ENCODE data around the gene OXER1.
"Not testable (repeated sequence)": the region's sequence is repeated elsewhere in the genome, so short reads cannot be mapped to it uniquely, and the experiment has no call there.

Gene OXER1

DNA sequence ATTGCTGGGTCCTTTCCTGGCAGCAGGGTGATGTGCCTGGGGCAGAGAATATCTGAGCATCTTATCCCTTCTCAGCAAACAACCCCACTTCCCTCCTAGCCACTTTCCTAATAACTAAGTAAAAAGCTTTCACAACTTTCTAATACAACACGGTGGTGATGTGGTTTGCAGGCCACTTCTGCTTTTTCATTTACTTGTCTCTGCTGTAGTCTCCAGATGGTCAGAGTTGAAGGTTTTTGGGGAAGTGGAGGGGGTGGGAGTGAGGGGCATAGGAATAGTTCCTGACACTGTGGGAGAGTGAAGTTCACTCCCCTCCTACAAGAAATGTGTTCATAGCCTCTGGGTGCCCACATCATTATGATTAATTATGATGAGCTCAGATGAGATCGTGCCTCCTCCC is 11.6 kb downstream of the OXER1 start:
- no peak for DNase-seq (ENCODE audit: low spot score)

DNA sequence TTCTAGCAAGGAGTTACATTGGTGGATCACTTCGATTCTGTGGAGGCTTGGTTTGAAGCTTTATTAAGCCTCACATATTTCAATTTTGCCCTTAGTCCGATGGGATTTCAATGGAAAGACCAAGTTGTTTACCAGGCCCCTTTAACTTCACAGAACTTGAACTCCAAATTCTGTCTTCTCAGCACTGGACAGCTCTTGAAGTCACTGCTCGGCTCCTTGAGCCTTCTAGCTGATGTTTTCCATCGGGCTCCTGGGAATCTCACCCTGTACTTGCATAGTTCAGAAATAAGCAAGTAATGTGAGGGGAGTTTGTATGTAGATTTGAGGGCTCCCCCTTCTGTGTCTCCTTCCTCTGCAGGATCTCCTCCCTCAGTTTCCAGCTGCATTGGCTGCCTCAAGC is 15.1 kb downstream of the OXER1 start:
- no peak for DNase-seq (ENCODE audit: low spot score)

GRCh38 chr2:42747422-42747821 is 16.5 kb downstream of the OXER1 start:
- DNase-seq (ENCODE audit: low spot score): no peak

GRCh38 chr2:42744545-42745082 is 19.3 kb downstream of the OXER1 start:
- DNase-seq (ENCODE audit: low spot score): no peak

- DNase-seq (ENCODE audit: low spot score): no peak
Measured at GRCh38 chr2:42743659-42743990, 20.3 kb downstream of the OXER1 start.

- no peak for DNase-seq (ENCODE audit: low spot score)
Measured at GRCh38 chr2:42742740-42743658, 20.9 kb downstream of the OXER1 start.

DNA sequence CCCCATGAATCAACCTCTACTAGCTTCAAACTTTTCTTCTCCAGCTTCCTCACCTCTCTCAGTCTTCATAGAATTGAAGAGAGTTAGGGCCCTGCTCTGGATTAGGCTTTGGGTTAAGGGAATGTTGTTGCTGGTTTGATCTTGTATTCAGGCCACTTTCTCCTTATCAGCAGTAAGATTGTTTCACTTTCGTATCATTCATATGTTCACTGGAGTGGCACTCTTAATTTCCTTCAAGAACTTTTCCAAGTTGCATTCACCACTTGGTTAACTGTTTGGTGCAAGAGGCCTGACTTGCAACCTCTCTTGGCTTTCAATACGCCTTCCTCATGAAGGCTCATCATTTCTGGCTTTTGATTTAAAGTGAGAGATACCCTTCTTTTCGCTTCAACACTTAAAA is 22.8 kb downstream of the OXER1 start:
- no peak for DNase-seq (ENCODE audit: low spot score)

GRCh38 chr2:42736598-42737322 is 27.2 kb downstream of the OXER1 start:
- DNase-seq (ENCODE audit: low spot score): no peak

- DNase-seq (ENCODE audit: low spot score): no peak
Measured at GRCh38 chr2:42733852-42734251, 30.1 kb downstream of the OXER1 start.

DNA sequence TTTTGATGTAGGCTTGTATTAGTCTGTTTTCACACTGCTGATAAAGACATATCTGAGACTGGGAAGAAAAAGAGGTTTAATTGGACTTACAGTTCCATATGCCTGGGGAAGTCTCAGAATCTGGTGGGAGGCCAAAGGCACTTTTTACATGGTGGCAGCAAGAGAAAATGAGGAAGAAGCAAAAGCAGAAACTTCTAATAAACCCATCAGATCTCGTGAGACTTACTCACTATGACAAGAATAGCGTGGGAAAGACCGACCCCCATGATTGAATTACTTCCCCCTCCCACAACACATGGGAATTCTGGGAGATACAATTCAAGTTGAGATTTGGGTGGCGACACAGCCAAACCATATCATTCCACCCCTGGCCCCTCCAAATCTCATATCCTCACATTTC is 32.6 kb downstream of the OXER1 start:
- DNase-seq (ENCODE audit: low spot score): not testable (repeated sequence)

- DNase-seq (ENCODE audit: low spot score): no peak
Measured at GRCh38 chr2:42726680-42727079, 37.3 kb downstream of the OXER1 start.

DNA sequence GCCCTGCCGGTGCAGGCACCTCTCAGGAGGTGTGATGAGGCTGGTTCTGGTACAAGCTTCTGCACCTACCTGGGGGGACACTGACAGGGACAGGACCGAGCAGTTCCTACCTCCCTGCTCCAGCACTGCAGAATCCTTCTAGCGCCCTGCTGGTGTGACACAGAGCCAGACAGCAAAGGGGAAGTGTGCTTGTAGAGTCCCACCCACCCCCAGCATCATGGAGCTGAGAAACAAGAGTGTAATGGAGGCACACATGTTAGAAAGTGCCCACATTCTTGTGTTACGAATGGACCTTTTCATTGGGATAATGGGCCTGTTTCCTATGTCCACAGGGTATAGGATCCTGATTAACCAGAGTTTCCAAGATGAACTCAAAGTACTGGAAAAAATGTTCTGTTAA is 38.3 kb downstream of the OXER1 start:
- DNase-seq (ENCODE audit: low spot score): no peak

DNA sequence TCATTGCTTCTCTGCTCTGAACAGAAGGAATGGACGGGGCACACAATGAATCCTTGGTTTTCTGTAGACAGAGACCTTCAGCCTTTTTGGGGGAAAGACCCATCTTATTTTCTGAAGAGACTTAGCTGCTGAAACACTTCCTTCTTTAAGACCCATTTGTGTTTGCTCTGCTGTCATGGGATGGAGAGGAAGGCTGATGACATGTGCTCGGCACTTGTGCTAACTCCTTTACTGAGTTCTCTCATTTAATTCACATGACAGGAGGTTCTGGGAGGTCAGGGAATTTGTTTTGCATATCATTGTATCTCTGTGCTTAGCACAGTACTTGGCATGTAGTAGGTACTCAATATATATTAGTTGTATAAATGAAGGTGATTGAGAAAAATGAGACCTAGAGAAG is 39.0 kb downstream of the OXER1 start:
- no peak for DNase-seq (ENCODE audit: low spot score)

- DNase-seq (ENCODE audit: low spot score): no peak
Measured at GRCh38 chr2:42723465-42723864, 40.5 kb downstream of the OXER1 start.

DNA sequence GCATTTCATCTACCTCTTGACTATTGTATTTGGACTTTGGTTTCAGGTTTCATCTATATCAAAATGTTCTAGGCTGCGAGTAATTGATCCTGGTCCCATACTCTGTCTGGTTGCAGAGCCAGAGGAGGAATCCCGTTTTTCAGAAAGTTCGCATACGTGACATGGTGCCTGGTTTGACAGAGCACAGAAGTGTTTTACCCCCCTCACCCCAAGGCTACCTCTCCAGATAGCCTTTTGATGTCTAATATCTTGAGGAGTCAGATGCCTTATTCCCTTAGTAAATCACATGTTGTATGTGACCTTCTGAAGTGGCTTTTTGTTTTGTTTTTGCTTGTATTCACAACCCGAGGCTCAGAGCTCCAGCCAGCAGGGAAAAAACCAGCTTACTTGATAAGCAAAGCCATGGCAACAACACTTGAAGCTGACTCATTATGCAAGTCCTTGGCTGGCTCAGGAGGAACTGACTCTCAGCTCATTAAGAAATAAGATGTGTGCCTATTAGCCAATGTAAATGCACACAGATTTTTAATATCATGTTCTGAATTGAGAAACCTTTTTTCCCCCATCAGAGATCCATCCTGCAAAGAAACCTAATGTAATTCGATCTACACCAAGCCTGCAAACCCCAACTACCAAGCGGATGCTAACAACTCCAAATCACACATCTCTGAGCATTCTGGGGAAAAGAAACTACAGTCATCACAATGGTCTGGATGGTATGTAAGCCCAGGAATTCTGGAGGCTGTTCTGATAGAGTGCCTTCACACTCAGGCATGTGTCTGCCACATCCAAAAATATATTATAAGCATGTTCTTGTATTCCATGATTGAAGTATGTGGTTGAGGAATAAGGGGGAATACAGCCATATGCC is 41.4 kb downstream of the OXER1 start:
- DNase-seq (ENCODE audit: low spot score): peak; percentile 57

- DNase-seq (ENCODE audit: low spot score): no peak
Measured at GRCh38 chr2:42721898-42722297, 42.0 kb downstream of the OXER1 start.

GRCh38 chr2:42714686-42715085 is 49.2 kb downstream of the OXER1 start:
- DNase-seq (ENCODE audit: low spot score): no peak

- no peak for DNase-seq (ENCODE audit: low spot score)
Measured at GRCh38 chr2:42713920-42714319, 50.0 kb downstream of the OXER1 start.

- no peak for DNase-seq (ENCODE audit: low spot score)
Measured at GRCh38 chr2:42712934-42713333, 51.0 kb downstream of the OXER1 start.
